ENCODE data around the gene CCDC69. TPM values are rescaled to one million over a fixed set of nuclear protein-coding genes. Genes with fewer than 3 reads are reported as not detected.

The CCDC69 gene
- total RNA-seq, 1 experiment from 2014 or later: 0.39 TPM

DNA sequence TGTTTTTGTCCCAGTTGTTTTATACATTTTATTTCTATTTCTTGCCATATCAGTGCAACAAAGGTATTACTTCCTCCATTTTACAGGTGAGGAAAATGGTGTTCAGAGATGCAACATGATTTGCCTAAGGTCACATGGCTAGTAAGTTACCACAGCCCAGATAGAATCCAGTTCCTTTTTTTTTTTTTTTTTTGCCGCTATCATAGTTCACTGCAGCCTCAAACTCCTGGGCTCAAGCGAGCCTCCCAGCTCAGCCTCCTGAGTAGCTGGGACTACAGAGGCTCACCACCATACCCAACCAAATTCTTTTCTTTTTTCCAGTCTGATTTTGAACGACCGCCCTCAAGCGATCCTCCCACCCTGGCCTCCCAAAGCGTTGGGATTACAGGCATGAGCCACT lies 480 bp upstream of the CCDC69 start:
- Histone ChIP-seq H3K36me3 (no peaks in the 10 kb centered on the region), H3K9me3 (replicated peaks) (no peaks in the 10 kb centered on the region), H3K4me1 (replicated peaks) (peaks cover 4% of the 10 kb centered on the region), H3K4me3 (peak overlapping the region; percentile 46; the same call in 1 of the 2 replicates), H3K27ac (no peak overlapping the region), H3K27me3 (replicated peaks) (peaks cover 4% of the 10 kb centered on the region; the same call in 1 of the 2 replicates)
- no peak for DNase-seq (ENCODE audit: low read depth in 1 of 2, low spot score in 2 of 2)

DNA sequence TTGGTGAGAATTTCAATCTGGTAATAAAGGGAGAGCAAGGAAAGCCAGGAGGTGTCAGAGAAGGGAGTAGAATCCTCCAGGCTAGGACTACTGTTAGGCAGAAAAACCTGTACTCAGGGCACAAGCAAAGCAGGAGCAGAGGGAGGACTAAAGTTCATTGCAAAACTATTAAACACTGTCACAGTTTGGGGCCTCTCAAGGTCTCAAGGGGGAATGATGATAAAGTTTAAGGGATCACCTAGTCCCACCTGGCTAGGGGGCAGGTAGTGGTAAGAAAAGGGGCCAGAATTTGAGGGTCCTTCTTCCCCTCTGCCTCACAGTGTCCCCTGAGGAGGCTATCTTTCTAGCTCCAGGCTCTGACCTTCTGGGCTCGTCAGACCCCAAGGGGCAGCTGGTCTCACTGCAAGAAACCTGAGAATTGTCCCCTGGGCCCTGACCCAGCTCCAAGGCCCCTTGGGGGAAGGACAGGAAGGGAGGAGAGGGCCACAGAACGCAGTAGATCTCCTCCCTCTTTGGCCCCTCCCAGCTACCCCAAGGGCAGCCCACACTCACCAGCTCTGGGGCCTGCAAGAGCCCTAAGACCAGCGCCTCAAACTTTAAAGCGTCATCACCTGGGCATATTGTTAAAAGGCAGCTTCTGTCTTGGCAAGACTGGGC lies 974 bp downstream of the CCDC69 start:
- H3K4me3 ChIP-seq: no peak overlapping the region
- no peak for DNase-seq (ENCODE audit: low read depth in 1 of 2, low spot score in 2 of 2)

DNA sequence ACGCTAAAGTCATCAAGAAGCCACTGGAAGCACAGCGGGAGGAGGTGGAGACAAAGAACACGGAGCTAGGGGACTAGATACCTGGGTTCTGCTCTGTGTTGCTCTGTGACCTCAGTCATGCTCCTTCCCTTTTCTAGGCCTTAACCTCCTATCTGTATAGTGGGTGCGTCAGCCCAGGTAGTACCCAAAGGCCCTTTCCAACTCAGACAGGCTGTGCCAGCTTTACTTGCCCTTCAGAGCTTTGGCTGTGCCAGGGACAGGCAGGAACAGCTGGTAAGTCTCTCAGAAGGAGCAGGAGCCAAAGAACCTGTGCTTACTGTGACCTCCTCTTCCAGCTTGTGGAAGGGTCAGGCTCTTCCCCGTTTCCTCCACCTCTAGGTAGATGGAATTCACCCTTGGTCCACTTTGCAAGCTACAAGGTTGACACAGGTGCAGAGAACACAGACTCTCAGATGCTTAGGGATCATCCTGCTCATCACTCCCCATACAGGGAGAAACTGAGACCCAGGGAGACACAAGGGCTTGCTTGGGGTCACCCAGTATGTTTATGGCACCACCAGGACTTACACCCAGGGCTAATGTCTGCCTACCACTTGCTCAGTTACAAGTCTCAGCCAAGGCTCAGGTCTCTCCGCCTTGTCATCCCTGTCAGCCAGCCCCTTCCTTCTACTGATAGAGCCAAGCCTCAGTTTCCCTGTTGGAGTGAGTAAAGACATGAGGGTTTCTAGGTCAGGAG lies 1.7 kb downstream of the CCDC69 start:
- no peak overlapping the region for H3K27ac ChIP-seq
- no peak overlapping the region for H3K4me3 ChIP-seq
- no peaks in the 10 kb centered on the region for H3K36me3 ChIP-seq
- peaks cover 4% of the 10 kb centered on the region for H3K4me1 ChIP-seq (replicated peaks)
- DNase-seq (ENCODE audit: low read depth in 1 of 2, low spot score in 2 of 2): no peak
- 0 out of 2 replicates have a peak, but pooled peaks cover 3% of the 10 kb centered on the region for H3K27me3 ChIP-seq (replicated peaks)
- no peaks in the 10 kb centered on the region for H3K9me3 ChIP-seq (replicated peaks)

More for the DNA sequence above, 974 bp downstream of the CCDC69 start:
- H3K9me3 ChIP-seq (replicated peaks): no peaks in the 10 kb centered on the region
- H3K27ac ChIP-seq: no peak overlapping the region
- 0 out of 2 replicates have a peak, but pooled peaks cover under 1% of the 10 kb centered on the region for H3K27me3 ChIP-seq (replicated peaks)
- H3K4me1 ChIP-seq (replicated peaks): peaks cover 4% of the 10 kb centered on the region
- H3K36me3 ChIP-seq: no peaks in the 10 kb centered on the region

- no peak for DNase-seq (ENCODE audit: low read depth in 1 of 2, low spot score in 2 of 2)
- Histone ChIP-seq H3K4me1 (replicated peaks) (peaks cover 4% of the 10 kb centered on the region), H3K4me3 (no peak overlapping the region), H3K27me3 (replicated peaks) (0 out of 2 replicates have a peak, but pooled peaks cover 3% of the 10 kb centered on the region), H3K9me3 (replicated peaks) (no peaks in the 10 kb centered on the region), H3K36me3 (no peaks in the 10 kb centered on the region), H3K27ac (no peak overlapping the region)
Observed at GRCh38 chr5:151221574-151221973, 2.3 kb downstream of the CCDC69 start.

GRCh38 chr5:151219789-151220188 lies 4.1 kb downstream of the CCDC69 start:
- Histone ChIP-seq H3K9me3 (replicated peaks) (no peaks in the 10 kb centered on the region), H3K4me3 (no peak overlapping the region), H3K27me3 (replicated peaks) (0 out of 2 replicates have a peak, but pooled peaks cover 3% of the 10 kb centered on the region), H3K36me3 (no peaks in the 10 kb centered on the region), H3K4me1 (replicated peaks) (peaks cover 4% of the 10 kb centered on the region), H3K27ac (no peak overlapping the region)
- DNase-seq (ENCODE audit: low read depth in 1 of 2, low spot score in 2 of 2): no peak

DNA sequence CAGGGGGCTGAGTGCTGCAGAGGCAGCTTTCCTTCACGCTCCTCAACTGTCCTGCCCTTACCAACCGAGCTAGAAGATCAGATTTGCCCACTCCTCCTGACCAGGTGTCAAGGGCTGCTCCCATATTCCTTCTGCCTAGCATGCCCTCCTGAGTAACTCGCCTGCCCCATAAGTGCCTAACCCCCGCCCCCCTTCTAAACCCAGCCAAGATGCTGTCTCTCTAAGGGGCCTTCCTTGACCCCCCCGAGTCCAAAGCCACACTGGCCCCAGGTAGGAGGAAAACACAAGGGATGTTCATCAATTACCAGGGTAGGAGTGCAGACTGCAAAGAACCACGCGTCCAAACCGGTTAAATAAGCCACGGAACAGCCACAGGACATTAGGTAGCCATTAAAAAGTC lies 4.8 kb downstream of the CCDC69 start:
- Histone ChIP-seq H3K27ac (no peak overlapping the region), H3K36me3 (no peaks in the 10 kb centered on the region), H3K9me3 (replicated peaks) (no peaks in the 10 kb centered on the region), H3K27me3 (replicated peaks) (0 out of 2 replicates have a peak, but pooled peaks cover 3% of the 10 kb centered on the region), H3K4me1 (replicated peaks) (peaks cover 4% of the 10 kb centered on the region), H3K4me3 (no peak overlapping the region)
- DNase-seq (ENCODE audit: low read depth in 1 of 2, low spot score in 2 of 2): no peak

- no peak overlapping the region for H3K4me3 ChIP-seq
- no peaks in the 10 kb centered on the region for H3K9me3 ChIP-seq (replicated peaks)
- DNase-seq (ENCODE audit: low read depth in 1 of 2, low spot score in 2 of 2): no peak
- H3K4me1 ChIP-seq (replicated peaks): peaks cover under 1% of the 10 kb centered on the region; the same call in 1 of the 2 replicates
- H3K27ac ChIP-seq: no peak overlapping the region
- no peaks in the 10 kb centered on the region for H3K36me3 ChIP-seq
- 0 out of 2 replicates have a peak, but pooled peaks cover 3% of the 10 kb centered on the region for H3K27me3 ChIP-seq (replicated peaks)
Observed at GRCh38 chr5:151218177-151218576, 5.7 kb downstream of the CCDC69 start.

DNA sequence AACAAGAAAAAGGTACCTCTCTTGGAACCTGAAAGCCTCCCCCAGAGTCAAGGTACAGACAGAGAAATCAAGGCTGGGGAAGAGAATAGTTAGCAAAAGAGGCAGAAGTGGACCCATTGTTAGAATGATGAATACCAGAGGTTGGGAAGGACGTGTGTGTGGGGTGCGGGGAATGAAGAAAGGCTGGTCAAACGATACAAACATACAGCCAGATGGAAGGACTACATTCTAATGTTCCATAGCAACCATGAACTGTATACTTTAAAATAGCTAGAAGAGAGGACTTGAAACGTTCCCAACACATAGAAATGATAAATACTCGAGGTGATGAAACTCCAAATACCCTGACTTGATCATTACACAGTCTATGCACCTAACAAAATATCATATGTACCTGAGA lies 7.1 kb downstream of the CCDC69 start:
- no peak for DNase-seq (ENCODE audit: low read depth in 1 of 2, low spot score in 2 of 2)
- H3K36me3 ChIP-seq: no peaks in the 10 kb centered on the region
- no peak overlapping the region for H3K27ac ChIP-seq
- 0 out of 2 replicates have a peak, but pooled peaks cover 3% of the 10 kb centered on the region for H3K27me3 ChIP-seq (replicated peaks)
- no peaks in the 10 kb centered on the region for H3K4me1 ChIP-seq (replicated peaks)
- H3K9me3 ChIP-seq (replicated peaks): no peaks in the 10 kb centered on the region
- H3K4me3 ChIP-seq: no peak overlapping the region

GRCh38 chr5:151215546-151215880 lies 8.4 kb downstream of the CCDC69 start:
- no peak overlapping the region for H3K4me3 ChIP-seq
- no peak for DNase-seq (ENCODE audit: low read depth in 1 of 2, low spot score in 2 of 2)
- no peaks in the 10 kb centered on the region for H3K36me3 ChIP-seq
- no peak overlapping the region for H3K27ac ChIP-seq
- no peaks in the 10 kb centered on the region for H3K9me3 ChIP-seq (replicated peaks)
- H3K27me3 ChIP-seq (replicated peaks): 0 out of 2 replicates have a peak, but pooled peaks cover 3% of the 10 kb centered on the region
- no peaks in the 10 kb centered on the region for H3K4me1 ChIP-seq (replicated peaks)

GRCh38 chr5:151214614-151215545 lies 9.0 kb downstream of the CCDC69 start:
- Histone ChIP-seq H3K9me3 (replicated peaks) (no peaks in the 10 kb centered on the region), H3K27ac (no peak overlapping the region), H3K36me3 (no peaks in the 10 kb centered on the region), H3K4me3 (no peak overlapping the region), H3K4me1 (replicated peaks) (no peaks in the 10 kb centered on the region), H3K27me3 (replicated peaks) (0 out of 2 replicates have a peak, but pooled peaks cover 3% of the 10 kb centered on the region)
- peak in 1 of 2 experiments; percentile 37 for DNase-seq (ENCODE audit: low read depth in 1 of 2, low spot score in 2 of 2)

DNA sequence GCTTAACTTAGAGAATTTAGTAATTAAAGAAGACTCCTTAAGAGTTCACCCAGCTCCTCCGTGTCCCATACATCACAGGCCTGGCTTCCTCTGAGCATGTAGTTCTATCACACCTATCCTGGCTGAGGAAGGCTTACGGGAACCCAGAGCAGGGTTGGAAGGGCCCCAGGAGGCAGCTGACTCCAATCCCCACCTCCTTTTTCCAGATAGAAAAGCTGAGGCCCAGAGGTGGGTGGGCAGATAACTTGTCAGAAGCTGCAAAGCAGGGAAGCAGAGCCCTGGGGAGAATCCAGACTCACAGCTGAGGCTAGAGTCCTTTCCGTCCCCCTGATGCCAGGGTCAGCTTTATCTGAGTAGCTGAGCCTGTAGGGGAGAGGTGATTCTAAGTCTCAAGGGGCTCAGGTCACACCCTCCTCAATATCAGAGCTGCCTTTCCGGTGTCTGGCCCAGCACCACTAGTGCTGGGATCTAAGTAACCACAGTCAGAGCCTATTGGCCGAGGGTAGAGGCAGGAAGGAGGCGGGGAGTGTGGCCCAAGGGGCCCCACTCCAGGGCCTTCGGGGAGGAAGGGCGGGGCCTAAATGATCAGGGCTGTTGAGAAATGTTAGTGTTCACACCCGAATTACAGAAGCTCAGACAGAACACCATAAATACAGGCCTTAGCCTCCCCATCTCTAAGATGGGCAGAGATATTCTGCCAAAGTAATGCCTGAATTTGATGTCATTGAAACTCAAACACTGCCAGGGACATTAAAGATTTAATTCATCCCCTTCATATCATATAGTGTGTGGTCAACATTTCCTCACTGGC lies 9.9 kb downstream of the CCDC69 start:
- H3K27ac ChIP-seq: no peak overlapping the region
- no peaks in the 10 kb centered on the region for H3K4me1 ChIP-seq (replicated peaks)
- no peaks in the 10 kb centered on the region for H3K9me3 ChIP-seq (replicated peaks)
- no peak overlapping the region for H3K4me3 ChIP-seq
- no peaks in the 10 kb centered on the region for H3K36me3 ChIP-seq
- 0 out of 2 replicates have a peak, but pooled peaks cover 3% of the 10 kb centered on the region for H3K27me3 ChIP-seq (replicated peaks)
- DNase-seq (ENCODE audit: low read depth in 1 of 2, low spot score in 2 of 2): peak in 1 of 2 experiments; percentile 46

GRCh38 chr5:151212406-151212798 lies 11.5 kb downstream of the CCDC69 start:
- Histone ChIP-seq H3K36me3 (no peaks in the 10 kb centered on the region), H3K4me1 (replicated peaks) (no peaks in the 10 kb centered on the region), H3K9me3 (replicated peaks) (no peaks in the 10 kb centered on the region), H3K4me3 (no peak overlapping the region), H3K27me3 (replicated peaks) (no peaks in the 10 kb centered on the region), H3K27ac (no peak overlapping the region)
- no peak for DNase-seq (ENCODE audit: low read depth in 1 of 2, low spot score in 2 of 2)

- Histone ChIP-seq H3K4me3 (no peak overlapping the region), H3K27ac (no peak overlapping the region)
Observed at GRCh38 chr5:151208481-151208914, 15.4 kb downstream of the CCDC69 start.

More at GRCh38 chr5:151208481-151208914, 15.4 kb downstream of the CCDC69 start:
- Histone ChIP-seq H3K27me3 (replicated peaks) (no peaks in the 10 kb centered on the region), H3K9me3 (replicated peaks) (no peaks in the 10 kb centered on the region), H3K36me3 (no peaks in the 10 kb centered on the region), H3K4me1 (replicated peaks) (no peaks in the 10 kb centered on the region)
- DNase-seq (ENCODE audit: low read depth in 1 of 2, low spot score in 2 of 2): peak in 1 of 2 experiments; percentile 39

Data from SJSA1 (cell line).